SH-SY5Y (cell line): ENCODE results near the gene OLAH.

ENCODE experiments used
- GATA2 ChIP-seq: IDR thresholded peaks from 2 replicates; pipeline ENCODE4 v1.6.1; 2011; ENCODE audit warnings: mild to moderate bottlenecking, low read depth, low read length
- GATA3 ChIP-seq: IDR thresholded peaks from 2 replicates; pipeline ENCODE4 v1.6.1; 2011; ENCODE audit warnings: low read depth, mild to moderate bottlenecking, low read length, moderate library complexity

- TF ChIP-seq GATA2 (no peak), GATA3 (no peak)
These were observed 72.5 kb downstream of the OLAH start for GRCh38 chr10:15116225-15116624.
